Measurements from ENCODE around the gene RANBP10.
"Not testable (repeated sequence)": the region's sequence is repeated elsewhere in the genome, so short reads cannot be mapped to it uniquely, and the experiment has no call there.

Gene RANBP10

GRCh38 chr16:67707790-67708189, 98.6 kb downstream of the RANBP10 start:
- no peak for DNase-seq

- no peak for DNase-seq
These were observed 99.2 kb downstream of the RANBP10 start for GRCh38 chr16:67707210-67707609.

DNA sequence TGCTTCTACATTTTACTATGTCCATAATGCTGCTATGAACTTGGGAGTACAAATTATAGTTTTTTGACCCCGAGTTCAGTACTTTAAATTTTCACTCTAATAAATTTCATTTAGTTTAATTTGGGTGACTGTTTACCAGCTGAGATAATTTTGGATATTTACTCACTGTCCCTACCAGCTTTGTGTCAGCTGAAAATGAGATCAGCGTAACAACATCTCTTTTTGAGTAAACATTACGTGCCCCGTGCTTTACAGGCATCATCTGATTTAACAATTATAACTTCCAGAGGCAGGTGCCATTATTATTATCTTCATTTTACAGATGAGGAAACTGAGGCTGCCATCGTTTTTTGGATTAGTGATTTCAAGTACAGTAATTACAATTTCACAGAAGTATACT, 102.2 kb downstream of the RANBP10 start:
- DNase-seq = no peak

DNA sequence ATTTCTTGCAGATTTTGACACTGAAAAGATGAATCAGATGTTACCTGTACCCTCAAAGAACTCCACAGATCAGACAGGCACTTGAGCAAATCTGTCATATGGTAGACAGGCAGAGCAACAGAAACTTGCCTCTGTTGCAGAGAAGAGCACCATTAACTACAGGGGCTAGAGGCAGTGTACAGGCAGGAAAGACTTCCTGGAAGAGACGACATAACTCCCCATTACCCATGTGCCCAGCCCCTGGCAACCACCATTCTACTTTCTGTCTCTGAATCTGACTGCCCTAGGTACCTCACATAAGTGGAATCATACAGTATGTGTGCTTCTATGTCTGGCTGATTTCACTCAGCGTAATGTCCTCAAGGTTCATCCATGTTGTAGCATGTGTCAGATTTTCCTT, 102.7 kb downstream of the RANBP10 start:
- DNase-seq = no peak

DNA sequence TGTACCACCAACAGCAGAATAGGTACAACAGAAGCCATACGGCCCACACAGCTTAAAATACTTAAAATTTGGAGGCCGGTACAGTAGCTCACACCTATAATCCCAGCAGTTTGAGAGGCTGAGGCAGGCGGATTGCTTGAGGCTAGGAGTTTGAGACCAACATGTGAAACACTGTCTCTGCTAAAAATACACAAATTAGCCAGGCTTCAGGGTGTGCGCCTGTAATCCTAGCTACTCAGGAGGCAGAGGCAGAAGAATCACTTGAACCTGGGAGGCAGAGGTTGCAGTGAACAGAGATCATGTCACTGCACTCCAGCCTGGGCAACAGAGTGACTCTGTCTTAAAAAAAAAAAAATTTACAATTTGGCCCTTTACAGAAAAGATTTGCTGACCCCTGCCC, 104.2 kb downstream of the RANBP10 start:
- no peak for DNase-seq

- DNase-seq = no peak
These were observed 104.9 kb downstream of the RANBP10 start for GRCh38 chr16:67701420-67701819.

GRCh38 chr16:67699265-67699664, 107.1 kb downstream of the RANBP10 start:
- no peak for DNase-seq

GRCh38 chr16:67697422-67698185, 108.8 kb downstream of the RANBP10 start:
- DNase-seq = no peak

DNA sequence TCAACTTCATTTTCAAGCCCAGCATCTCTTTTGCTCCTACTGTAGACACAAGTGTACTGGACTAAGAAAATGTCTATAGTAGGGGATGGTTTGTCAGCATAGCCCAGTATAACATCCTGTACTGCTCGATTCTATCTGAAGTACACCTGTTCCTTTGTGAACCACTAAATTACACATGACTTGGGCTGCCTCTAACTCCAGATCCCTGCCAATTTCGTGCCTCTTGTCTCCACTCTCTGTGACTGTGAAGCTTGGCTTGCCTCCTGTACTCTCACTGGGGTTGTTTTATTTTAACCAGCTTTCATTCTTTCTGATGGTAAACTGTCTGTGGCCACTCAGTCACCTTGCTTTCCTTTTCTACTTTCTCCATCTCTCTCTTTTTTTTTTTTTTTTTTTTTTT, 111.7 kb downstream of the RANBP10 start:
- DNase-seq = no peak

DNA sequence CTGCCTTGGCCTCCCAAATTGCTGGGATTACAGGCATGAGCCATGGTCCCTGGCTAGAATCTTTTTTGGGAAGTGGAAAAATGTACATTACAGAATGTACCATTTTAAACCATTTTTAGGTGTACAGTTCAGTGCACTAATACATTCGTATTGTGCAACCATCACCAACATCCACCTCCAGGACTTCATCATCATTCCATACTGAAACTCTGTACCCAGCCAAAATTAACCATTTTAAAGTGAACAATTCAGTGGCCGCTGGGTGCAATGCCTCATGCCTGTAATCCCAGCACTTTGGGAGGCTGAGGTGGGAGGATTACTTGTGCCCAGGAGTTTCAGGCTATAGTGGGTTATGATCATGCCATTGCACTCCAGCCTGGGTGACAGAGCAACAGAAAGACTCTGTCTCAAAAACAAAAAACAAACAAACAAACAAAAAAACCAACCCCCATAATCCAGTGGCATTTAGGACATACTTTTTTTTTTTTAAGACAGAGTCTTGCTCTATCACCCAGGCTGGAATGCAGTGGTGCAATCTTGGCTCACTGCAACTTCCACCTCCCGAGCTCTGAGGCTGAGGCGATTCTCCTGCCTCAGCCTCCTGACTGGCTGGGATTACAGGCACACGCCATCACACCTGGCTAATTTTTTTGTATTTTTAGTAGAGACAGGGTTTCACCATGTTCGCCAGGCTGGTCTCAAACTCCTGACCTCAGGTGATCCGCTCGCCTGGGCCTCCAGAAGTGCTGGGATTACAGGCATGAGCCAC, 112.7 kb downstream of the RANBP10 start:
- not testable (repeated sequence) for DNase-seq

DNA sequence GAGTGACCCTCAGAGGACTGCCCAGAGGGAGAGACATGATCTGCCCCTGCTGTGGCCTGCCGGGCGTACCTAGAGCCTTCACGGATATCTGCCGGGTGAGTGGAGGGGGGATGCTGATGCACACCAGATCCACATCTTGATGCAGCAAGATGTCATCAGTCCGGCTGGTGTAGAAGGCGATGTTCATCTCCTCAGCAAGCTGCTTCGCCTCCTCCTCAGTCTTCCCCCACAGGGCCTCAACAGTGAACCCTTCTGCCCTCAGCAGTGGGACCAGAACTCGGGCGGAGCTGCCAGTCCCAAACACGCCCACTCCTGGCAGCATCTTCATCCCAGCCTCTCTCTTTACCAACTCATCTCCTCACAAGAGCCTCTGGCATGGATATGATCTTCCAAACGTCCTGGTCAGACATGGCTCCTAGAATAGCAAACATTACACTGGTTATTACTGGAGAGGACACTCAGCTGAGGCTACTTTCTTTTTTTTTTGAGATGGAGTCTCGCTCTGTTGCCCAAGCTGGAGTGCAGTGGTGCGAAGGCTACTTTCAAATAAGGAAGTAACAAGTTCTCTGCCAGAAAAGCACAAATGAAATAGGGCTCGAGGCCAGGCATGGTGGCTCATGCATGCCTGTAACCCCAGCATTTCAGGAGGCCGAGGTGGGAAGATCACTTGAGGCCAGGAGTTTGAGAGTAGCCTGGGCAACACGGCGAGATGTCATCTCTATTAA, 120.8 kb downstream of the RANBP10 start:
- DNase-seq = no peak

DNA sequence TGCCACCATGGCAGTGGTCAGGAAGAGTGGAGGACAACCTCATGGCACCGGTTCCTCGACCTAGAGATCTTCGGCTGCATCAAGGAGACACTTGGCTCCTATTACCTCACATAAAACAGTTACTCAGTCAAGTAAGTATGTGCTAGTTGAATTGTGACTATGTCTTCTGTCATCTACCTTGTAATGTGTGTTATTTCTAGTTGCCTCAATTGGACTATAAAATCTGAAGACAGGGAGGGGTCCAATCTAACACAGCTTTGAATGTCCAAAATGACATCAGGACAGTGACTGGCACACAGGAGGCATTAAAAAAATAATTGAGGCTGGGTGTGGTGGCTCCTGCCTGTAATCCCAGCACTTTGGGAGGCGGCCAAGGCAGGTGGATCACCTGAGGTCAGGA, 122.6 kb downstream of the RANBP10 start:
- no peak for DNase-seq

DNA sequence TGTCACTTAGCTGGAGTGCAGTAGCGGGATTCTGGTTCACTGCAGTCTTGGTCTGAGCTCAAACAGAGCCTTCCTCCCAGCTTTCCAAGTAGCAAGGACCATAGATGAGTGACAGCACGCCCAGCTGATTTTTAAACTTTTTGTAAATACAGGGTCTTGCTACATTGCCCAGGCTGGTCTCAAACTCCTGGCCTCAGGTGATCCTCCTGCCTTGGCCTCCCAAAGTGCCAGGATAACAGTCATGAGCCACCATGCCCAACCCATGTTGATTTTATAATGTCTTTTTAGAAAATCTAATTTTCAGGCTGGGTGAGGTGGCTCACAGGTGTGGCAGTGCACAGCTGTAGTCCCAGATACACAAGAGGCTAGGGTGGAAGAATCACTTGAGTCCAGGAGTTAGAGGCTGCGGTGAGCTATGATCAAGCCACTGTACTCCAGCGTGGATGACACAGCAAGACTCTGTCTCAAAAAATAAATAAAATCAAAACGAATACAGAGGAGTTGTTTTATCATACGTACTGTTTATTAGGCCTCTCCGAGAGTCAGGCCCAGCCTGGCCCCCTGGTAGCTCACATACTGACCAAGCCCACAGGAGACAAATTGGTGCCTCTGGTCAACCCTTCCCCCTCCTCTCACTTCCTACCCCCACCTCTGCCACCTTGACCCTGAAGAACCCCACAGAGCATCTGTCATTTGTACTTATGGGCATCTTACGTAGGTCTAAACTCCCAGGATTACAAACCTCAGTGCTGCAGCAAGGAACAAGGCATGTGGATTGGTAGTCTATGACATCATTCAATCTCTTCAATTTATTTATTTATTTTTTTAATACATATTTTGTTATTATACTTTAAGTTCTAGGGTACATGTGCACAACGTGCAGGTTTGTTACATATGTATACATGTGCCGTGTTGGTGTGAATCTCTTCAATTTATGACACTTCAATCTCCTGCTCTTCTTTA, 126.1 kb downstream of the RANBP10 start:
- DNase-seq = no peak

GRCh38 chr16:67678354-67679023, 127.9 kb downstream of the RANBP10 start:
- DNase-seq = no peak

DNA sequence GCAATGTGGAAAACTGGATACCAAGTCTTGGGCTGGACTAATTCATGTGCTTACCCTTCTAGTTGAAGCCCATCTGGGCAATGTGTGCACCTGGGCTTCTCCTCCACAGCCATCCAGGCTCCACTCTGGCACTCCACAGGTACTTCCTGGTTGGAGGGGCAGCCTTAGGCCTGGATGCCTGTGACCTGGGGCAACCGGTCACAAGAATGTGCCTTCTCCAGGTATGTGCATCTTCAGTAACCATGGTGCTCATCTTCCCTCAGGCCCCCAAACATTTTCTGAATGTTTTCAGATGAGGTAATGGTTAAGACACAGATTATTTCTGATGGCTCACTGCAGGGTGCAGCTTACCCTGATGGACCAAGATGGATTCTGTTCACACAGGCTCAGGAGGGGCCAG, 128.6 kb downstream of the RANBP10 start:
- DNase-seq = no peak

DNA sequence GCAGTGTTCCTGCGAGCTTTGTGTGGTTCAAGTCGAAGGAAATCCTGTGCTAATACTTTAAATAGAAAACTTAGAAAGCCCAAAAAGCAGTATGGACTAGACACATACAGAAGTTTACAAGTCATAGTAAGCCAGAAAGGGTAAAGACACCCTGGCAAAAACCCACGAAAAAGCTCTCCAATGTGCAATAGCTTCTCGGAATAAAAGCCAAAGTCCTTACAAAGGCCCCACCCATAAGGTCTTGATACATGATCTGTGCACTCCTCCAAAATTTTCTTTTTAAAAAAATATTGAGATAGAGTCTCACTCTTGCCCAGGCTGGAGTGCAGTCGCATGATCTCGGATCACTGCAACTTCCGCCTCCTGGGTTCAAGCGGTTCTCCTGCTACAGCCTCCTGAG, 129.4 kb downstream of the RANBP10 start:
- no peak for DNase-seq

DNA sequence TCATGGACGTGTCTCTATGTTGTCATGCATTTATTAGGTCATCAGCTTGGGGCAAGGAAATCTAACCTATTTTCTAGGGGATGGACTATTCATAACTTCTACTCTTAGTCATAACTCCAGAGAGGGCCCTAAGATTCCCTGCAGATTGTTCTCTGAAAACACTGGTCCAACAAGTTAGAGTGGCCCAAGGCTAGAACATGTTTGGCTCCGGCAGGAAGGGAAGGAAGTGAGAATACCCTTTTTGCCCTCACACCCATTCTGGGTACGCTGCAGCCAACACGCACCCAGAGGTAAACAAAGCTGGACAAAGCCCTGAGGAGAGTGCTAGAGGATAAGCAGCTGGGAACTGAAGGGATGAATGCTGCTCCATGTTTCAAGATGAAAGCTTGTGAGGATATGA, 129.8 kb downstream of the RANBP10 start:
- DNase-seq = no peak

- no peak for DNase-seq
These were observed 130.4 kb downstream of the RANBP10 start for GRCh38 chr16:67675999-67676398.

DNA sequence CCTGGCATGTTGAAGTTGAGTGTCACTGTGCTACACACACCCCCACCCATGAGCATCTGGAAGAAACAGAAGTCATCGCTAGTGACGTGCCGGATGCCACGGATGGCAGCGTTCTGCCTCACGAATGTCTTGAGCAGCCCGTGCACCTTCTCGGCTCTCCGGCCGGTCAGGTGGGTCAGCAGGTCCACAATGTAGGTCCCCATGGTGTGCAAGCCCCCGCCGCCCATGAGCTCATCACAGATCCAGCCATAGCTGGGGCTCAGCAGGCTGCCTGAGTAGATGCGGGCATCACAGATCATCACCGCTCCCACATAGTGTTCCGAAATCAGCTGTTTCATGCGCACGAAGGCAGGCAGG, 130.8 kb downstream of the RANBP10 start:
- DNase-seq = no peak

DNA sequence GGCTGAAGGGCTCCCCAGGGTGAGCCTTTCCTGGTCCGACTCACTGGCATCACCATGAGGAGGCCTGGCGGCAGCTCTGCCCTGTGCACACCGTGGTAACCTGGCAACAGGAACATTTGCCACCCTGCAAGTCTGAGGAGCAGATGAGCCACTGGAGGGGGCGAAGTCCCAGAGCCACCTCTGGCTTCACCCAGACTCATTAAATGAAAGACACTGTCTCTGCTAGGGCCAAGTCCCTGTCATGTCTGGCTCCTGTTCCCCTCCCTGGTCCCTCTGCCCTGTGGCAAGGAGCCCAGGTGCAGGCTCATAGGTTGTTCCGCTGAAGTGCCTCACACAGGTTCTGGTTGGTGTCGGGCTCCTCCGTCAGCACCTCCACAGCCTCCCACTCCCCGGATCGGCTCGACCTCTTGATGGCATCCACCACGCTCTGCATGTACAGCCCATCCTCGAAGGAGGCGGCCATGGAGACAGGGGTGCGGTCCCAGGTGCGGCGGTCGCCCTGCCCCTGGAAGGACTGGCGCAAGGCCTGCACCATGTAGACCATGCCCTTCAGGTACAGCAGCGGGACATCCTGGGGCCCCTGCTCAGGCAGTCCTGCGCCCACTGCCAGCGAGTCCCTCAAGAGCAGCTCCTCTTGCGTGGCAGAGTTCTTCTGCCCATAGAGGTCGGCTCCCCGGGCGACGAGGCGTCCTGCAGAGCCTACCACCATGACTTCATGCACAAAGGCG, 131.3 kb downstream of the RANBP10 start:
- DNase-seq = no peak
